ENCODE data around the gene HTR4. TPM values are rescaled to one million over a fixed set of nuclear protein-coding genes. Genes with fewer than 3 reads are reported as not detected.
A peak's percentile ranks its signal among the peaks of the same experiment; 100 is the strongest.
"Not testable (repeated sequence)": the region's sequence is repeated elsewhere in the genome, so short reads cannot be mapped to it uniquely, and the experiment has no call there.

The HTR4 gene
- total RNA-seq, 4 donors from 2014 or later: not detected

DNA sequence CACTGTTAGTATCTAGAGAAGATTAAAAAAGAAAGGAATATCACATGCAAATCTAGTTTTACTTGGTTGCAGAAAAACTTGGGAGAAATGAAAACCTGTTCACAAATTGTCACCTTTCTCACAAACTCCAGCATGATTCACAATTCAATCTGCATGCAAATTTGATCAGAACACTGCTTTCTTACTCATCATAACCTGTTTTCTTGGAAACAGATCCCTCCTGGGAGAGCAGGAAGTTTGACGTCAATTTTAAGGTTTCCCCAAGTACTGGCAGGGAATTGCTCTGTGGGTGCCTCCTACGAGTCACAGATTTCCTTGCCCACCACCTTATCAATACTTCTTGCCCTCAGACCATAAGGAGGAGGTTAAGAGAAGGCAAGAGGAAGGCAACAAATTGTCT, 30.2 kb upstream of the HTR4 start:
- TF ChIP-seq CTCF (IDR thresholded peaks at IDR 0.05): no peak
- DNase-seq (ENCODE audit: low spot score) (no peak), ATAC-seq (ENCODE audit: low FRiP score) (peak; percentile 48)

- no peak for ATAC-seq (ENCODE audit: low FRiP score)
- TF ChIP-seq CTCF (IDR thresholded peaks at IDR 0.05): no peak
- DNase-seq (ENCODE audit: low spot score): no peak
Observed at GRCh38 chr5:148683651-148684050, 29.3 kb upstream of the HTR4 start.

- ATAC-seq (ENCODE audit: low FRiP score) (no peak), DNase-seq (ENCODE audit: low spot score) (no peak)
- TF ChIP-seq CTCF (IDR thresholded peaks at IDR 0.05): no peak
Observed at GRCh38 chr5:148682058-148683026, 28.0 kb upstream of the HTR4 start.

- TF ChIP-seq CTCF (IDR thresholded peaks at IDR 0.05): no peak
- no peak for ATAC-seq (ENCODE audit: low FRiP score)
- no peak for DNase-seq (ENCODE audit: low spot score)
Observed at GRCh38 chr5:148681157-148682057, 27.1 kb upstream of the HTR4 start.

DNA sequence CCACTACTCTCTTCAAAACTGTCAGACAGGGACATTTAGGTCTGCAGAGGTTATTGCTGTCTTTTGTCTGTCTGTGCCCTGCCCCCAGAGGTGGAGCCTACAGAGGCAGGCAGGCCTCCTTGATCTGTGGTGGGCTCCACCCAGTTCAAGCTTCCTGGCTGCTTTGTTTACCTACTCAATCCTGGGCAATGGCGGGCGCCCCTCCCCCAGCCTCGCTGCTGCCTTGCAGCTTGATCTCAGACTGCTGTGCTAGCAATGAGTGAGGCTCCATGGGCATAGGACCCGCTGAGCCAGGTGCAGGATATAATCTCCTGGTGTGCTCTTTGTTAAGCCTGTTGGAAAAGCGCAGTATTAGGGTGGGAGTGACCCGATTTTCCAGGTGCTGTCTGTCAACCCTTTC, 19.4 kb upstream of the HTR4 start:
- ATAC-seq (ENCODE audit: low FRiP score); DNase-seq (ENCODE audit: low spot score): not testable (repeated sequence)

- ATAC-seq (ENCODE audit: low FRiP score) (no peak), DNase-seq (ENCODE audit: low spot score) (no peak)
- TF ChIP-seq CTCF (IDR thresholded peaks at IDR 0.05): no peak
Observed at GRCh38 chr5:148666353-148666752, 12.0 kb upstream of the HTR4 start.

GRCh38 chr5:148665431-148665830, 11.1 kb upstream of the HTR4 start:
- no peak for TF ChIP-seq CTCF (IDR thresholded peaks at IDR 0.05)
- no peak for ATAC-seq (ENCODE audit: low FRiP score)
- no peak for DNase-seq (ENCODE audit: low spot score)

Data from omental fat pad (tissue), 4 donors.